ENCODE results near the gene SLBP.

GRCh38 chr4:1725521-1725920 is 13.4 kb upstream of the SLBP start:
- TF ChIP-seq EGR1 (IDR thresholded peaks at IDR 0.05; ENCODE audit: borderline replicate concordance, low read depth, low read length) (no peak), TAF1 (IDR thresholded peaks at IDR 0.05; ENCODE audit: low read depth, low read length) (no peak), CREB1 (IDR thresholded peaks at IDR 0.05) (no peak), ZNF274 (IDR thresholded peaks at IDR 0.05; ENCODE audit: borderline replicate concordance, extremely low read depth, low read length) (no peak), NRF1 (IDR thresholded peaks at IDR 0.05; ENCODE audit: low read depth, low read length) (no peak), YY1 (IDR thresholded peaks at IDR 0.05; ENCODE audit: low read depth, low read length) (no peak), BACH1 (IDR thresholded peaks at IDR 0.05; ENCODE audit: low read length) (no peak), POLR2AphosphoS5 (IDR thresholded peaks at IDR 0.05; ENCODE audit: low read depth, low read length) (no peak), SP2 (IDR thresholded peaks at IDR 0.05; ENCODE audit: low read length) (no peak)
- TF ChIP-seq, protein P1, sequence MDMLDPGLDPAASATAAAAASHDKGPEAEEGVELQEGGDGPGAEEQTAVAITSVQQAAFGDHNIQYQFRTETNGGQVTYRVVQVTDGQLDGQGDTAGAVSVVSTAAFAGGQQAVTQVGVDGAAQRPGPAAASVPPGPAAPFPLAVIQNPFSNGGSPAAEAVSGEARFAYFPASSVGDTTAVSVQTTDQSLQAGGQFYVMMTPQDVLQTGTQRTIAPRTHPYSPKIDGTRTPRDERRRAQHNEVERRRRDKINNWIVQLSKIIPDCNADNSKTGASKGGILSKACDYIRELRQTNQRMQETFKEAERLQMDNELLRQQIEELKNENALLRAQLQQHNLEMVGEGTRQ (IDR thresholded peaks at IDR 0.05; ENCODE audit: low read length): no peak
- TF ChIP-seq, protein P2, sequence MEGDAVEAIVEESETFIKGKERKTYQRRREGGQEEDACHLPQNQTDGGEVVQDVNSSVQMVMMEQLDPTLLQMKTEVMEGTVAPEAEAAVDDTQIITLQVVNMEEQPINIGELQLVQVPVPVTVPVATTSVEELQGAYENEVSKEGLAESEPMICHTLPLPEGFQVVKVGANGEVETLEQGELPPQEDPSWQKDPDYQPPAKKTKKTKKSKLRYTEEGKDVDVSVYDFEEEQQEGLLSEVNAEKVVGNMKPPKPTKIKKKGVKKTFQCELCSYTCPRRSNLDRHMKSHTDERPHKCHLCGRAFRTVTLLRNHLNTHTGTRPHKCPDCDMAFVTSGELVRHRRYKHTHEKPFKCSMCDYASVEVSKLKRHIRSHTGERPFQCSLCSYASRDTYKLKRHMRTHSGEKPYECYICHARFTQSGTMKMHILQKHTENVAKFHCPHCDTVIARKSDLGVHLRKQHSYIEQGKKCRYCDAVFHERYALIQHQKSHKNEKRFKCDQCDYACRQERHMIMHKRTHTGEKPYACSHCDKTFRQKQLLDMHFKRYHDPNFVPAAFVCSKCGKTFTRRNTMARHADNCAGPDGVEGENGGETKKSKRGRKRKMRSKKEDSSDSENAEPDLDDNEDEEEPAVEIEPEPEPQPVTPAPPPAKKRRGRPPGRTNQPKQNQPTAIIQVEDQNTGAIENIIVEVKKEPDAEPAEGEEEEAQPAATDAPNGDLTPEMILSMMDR (IDR thresholded peaks at IDR 0.05; ENCODE audit: control extremely low read depth in 1 of 3, insufficient read depth in 1 of 3, low read depth in 1 of 3, low read length in 3 of 3): no peak

Data from H1 (cell line).